ENCODE data around the gene AGAP1.

AGAP1 gene

DNA sequence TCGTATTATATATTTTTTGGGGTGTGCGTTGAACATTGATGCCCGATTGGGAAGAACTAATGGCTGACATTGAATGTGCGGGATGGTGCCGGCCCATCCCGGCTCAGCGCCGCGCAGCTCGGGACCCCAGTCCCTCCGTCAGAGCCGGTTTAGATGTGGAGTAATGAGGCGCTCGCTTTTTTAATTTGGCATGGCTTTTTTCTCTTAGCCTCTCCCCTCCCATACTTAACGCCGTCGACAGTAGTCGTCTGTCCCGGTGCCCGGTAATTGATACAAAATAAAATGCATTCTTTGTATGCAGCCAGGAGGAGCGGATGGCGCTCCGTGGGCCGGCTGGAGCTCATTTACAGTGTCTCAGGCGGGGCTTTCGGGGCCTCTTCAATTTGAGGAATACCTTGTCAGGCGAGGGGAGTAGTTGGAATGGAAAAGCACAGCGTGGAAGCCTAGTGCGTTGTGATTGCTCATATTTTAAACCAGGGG, 465.1 kb downstream of the AGAP1 start:
- TF ChIP-seq, protein P1, sequence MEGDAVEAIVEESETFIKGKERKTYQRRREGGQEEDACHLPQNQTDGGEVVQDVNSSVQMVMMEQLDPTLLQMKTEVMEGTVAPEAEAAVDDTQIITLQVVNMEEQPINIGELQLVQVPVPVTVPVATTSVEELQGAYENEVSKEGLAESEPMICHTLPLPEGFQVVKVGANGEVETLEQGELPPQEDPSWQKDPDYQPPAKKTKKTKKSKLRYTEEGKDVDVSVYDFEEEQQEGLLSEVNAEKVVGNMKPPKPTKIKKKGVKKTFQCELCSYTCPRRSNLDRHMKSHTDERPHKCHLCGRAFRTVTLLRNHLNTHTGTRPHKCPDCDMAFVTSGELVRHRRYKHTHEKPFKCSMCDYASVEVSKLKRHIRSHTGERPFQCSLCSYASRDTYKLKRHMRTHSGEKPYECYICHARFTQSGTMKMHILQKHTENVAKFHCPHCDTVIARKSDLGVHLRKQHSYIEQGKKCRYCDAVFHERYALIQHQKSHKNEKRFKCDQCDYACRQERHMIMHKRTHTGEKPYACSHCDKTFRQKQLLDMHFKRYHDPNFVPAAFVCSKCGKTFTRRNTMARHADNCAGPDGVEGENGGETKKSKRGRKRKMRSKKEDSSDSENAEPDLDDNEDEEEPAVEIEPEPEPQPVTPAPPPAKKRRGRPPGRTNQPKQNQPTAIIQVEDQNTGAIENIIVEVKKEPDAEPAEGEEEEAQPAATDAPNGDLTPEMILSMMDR (conservative IDR thresholded peaks at IDR 0.05), result no peak
- no peak overlapping the region for H3K27ac ChIP-seq

DNA sequence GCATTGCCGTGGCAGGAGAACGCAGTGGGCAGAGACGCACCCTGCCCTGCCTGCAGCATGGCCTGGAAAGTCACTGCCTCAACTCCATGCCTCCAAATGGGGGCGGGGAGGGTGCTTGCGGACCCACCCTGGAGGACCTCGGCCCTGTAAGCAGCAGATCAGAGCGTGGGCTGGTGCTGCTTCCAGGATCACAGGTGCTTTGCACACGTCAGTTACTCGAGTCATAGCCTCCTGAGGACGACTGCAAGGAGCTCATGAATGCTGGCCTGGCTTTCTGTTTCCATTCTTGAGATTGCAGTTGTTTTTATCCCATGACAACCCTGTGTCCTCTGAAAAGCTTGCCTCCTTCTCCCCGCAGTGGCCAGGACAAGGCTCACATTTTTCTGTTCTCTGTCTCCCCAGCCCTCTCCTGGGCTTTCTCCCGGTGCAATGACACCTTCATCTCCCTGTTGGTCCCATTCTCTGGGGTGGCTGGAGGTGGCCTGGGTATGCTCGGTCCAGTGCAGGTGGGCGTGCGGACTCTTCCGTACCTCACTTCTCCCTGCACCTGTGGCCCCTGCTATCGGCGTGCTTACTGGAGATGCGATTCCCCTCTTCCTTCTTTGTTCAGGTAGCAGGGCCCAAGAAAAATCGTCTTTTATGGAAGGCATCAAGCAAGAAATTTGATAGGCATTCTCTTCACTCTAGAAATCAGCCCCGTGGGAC, 466.3 kb downstream of the AGAP1 start:
- TF ChIP-seq, protein P1 (conservative IDR thresholded peaks at IDR 0.05), result no peak

DNA sequence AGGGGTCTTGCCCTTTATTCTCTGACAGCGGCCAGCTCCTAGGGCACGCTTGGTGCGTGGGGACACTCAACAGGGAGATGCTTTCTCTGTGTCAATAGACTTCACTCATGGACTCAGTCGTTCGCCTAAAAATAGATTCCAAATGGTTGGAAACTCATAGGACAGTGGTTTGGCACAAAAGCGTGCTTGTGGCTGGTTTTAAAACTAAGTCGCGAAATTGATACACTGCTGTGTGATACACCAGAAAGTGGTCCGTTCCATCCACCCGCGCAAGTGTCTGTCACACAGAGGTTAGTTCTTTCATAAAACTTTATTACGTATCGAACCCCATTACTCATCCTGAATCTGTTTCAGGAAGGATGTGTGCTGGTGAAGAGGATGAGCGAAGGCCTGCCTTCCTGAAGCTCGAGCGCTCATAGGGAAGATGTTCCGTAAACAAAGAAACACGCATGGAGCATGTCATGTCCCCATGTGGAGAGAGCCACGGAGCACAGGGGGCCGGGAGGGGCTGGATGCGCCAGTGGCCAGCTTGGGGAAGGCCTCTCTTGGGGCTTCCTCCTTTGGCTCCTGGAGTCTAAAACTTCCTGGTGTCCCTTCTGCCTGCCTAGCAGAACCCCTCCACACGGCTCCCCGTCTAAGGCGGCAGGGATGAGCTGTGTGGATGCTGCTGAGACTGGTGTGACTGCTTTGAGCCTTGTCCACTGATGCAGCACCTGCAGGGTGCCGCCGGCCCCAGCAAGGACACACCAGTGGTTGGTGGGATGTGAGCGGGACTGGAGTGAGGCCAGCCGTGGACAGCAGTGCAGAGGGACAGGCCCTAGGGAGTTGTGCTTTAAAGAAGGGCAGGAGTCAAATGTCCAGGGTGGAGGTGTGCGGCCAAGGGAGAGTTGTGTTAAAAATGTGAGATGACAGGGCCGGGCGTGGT, 467.1 kb downstream of the AGAP1 start:
- H3K27ac ChIP-seq, result no peak overlapping the region
- TF ChIP-seq, protein P1 (conservative IDR thresholded peaks at IDR 0.05), result no peak

More for the DNA sequence above, 466.3 kb downstream of the AGAP1 start:
- no peak overlapping the region for H3K27ac ChIP-seq

DNA sequence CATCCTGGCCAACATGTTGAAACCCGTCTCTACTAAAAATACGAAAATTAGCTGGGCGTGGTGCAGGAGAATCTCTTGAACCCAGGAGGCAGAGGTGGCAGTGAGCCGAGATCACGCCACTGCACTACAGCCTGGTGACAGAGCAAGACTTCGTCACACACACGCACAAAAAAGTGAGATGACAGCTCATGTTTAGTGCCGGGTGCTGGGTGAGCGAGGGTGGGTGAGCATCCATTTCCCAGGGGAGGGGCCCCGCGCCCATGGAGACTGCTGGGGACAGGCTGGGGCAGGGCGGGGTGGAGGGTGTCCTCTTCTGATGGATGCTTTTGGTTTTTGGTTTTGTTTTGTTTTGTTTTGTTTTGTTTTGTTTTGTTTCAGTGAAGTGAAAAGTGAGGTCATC, 467.9 kb downstream of the AGAP1 start:
- no peak overlapping the region for H3K27ac ChIP-seq
- TF ChIP-seq, protein P1 (conservative IDR thresholded peaks at IDR 0.05), result no peak

DNA sequence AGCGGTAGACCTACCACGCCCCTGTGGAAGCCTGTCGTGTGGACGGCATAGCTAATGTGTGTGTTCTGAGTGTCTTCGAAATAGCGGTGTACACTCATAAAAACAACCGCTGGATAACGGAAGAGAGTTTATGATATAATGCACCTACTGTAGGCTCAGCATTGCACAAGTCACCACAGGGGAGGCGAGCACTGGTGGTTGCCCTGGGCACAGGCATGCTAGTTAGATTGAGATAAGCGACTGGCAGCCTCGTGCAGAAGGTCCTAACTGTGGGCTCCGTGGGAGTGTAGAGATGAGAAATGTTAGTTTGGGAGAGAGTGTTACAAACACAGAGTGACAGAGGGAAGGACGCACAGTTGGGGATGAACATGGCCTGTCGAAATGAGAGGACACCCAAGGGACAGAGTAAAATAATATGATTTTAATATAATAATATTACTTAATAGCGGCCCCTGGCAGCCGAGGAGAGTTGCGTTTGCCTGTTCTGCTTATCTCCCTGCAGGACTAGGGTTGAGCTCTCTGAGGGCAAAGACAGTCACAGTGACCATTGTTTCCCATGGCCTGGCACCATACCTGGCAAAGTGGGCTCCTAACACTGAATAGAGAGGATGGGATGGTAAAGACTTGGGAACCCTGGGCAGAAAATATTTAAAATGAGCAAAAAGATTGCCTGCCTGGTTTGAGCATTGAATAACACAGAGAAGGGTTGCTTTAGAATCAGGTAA, 470.2 kb downstream of the AGAP1 start:
- TF ChIP-seq, protein P1 (conservative IDR thresholded peaks at IDR 0.05), result no peak
- H3K27ac ChIP-seq, result no peak overlapping the region

DNA sequence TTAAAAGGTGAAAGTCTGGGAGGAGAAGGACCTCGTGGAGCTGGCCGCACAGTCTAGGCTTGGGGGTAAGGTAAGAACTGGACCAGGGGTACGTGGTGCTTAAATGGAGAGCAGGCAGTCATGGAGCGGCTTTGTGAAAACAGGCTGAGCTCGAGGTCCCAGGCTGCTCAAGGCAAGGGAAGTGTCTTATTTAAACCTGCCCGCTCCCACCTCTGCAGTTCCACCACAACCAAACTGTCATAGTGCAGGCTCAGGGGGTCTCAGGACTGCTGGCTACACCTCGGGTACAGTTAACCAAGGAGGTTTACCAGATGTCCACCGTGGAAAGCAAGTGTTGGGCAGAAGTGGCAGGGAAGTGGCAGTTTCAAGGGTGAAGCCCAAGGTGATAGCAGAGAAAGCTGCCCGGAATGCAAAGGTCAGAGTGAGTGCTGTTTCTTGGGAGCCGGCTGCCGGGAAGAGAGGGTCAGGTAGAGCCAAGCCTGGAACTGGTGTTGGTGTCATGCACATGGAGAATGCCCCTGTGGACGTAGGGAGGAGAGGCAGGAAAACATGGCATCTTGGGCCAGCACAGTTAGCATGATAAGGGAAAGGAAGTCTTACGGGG, 471.0 kb downstream of the AGAP1 start:
- H3K27ac ChIP-seq, result no peak overlapping the region
- TF ChIP-seq, protein P1 (conservative IDR thresholded peaks at IDR 0.05), result no peak

Measured in VCaP (cell line).